Mesendoderm (in vitro differentiated cells): ENCODE data around the gene BCL2.

Source experiments
- DNase-seq: peaks from one replicate; pipeline ENCODE4 v3.0.0; 2013
- H2AK5ac ChIP-seq: 2 replicates; pipeline ENCODE4 v1.6.1; 2013; ENCODE audit warnings: low read length, inconsistent platforms
- H2BK120ac ChIP-seq: 2 replicates; pipeline ENCODE4 v1.6.1; 2013; ENCODE audit warnings: low read depth, mild to moderate bottlenecking, low read length, moderate library complexity, mixed read lengths
- H2BK15ac ChIP-seq: replicated peaks from 2 replicates; pipeline ENCODE4 v1.6.1; 2013; ENCODE audit warnings: low read depth, mild to moderate bottlenecking, moderate library complexity
- H2BK5ac ChIP-seq: 2 replicates; pipeline ENCODE4 v1.6.1; 2013; ENCODE audit warnings: low read length, inconsistent platforms
- H3K18ac ChIP-seq: 2 replicates; pipeline ENCODE4 v1.6.1; 2013; ENCODE audit warnings: mild to moderate bottlenecking, low read length, mixed read lengths
- H3K23ac ChIP-seq: one replicate; pipeline ENCODE4 v1.6.1; 2013; ENCODE audit warnings: low read length
- H3K27ac ChIP-seq: 2 replicates; pipeline ENCODE4 v1.5.1; 2013; ENCODE audit warnings: low read depth, mild to moderate bottlenecking, inconsistent platforms, low read length, moderate library complexity
- H3K27me3 ChIP-seq: 2 replicates; pipeline ENCODE4 v1.6.1; 2013; ENCODE audit warnings: low read length, control low read depth, mild to moderate bottlenecking, inconsistent platforms; ENCODE audit not compliant: insufficient read depth, poor library complexity
- H3K36me3 ChIP-seq: 2 replicates; pipeline ENCODE4 v1.6.1; 2013; ENCODE audit warnings: low read length, inconsistent platforms; ENCODE audit not compliant: control insufficient read depth, insufficient read depth
- H3K4ac ChIP-seq: one replicate; pipeline ENCODE4 v1.6.1; 2013; ENCODE audit warnings: low read depth, mild to moderate bottlenecking, low read length, moderate library complexity
- H3K4me1 ChIP-seq: 2 replicates; pipeline ENCODE4 v1.6.1; 2013; ENCODE audit warnings: low read depth, low read length, inconsistent platforms; ENCODE audit not compliant: control insufficient read depth
- H3K4me2 ChIP-seq: 2 replicates; pipeline ENCODE4 v1.6.1; 2013; ENCODE audit warnings: low read length
- H3K4me3 ChIP-seq: 2 replicates; pipeline ENCODE4 v1.5.1; 2013; ENCODE audit warnings: mild to moderate bottlenecking, low read length
- H3K56ac ChIP-seq: one replicate; pipeline ENCODE4 v1.6.1; 2013; ENCODE audit warnings: low read length
- H3K79me1 ChIP-seq: 2 replicates; pipeline ENCODE4 v1.6.1; 2013; ENCODE audit warnings: low read length, inconsistent platforms
- H3K79me2 ChIP-seq: 2 replicates; pipeline ENCODE4 v1.6.1; 2013; ENCODE audit warnings: mild to moderate bottlenecking, low read length; ENCODE audit not compliant: control insufficient read depth, insufficient read depth
- H3K9ac ChIP-seq: 2 replicates; pipeline ENCODE4 v1.6.1; 2013; ENCODE audit warnings: low read length, inconsistent platforms
- H4K5ac ChIP-seq: one replicate; pipeline ENCODE4 v1.6.1; 2013; ENCODE audit warnings: low read length
- H4K8ac ChIP-seq: one replicate; pipeline ENCODE4 v1.6.1; 2013; ENCODE audit warnings: low read depth, mild to moderate bottlenecking, control low read depth, low read length, moderate library complexity
- WGBS: extraction: QIAGEN DNeasy Blood & Tissue Kit; methylation state at CpG from one replicate; pipeline ENCODE4 v1.1.7; 2013; ENCODE audit warnings: low lambda C conversion rate, missing lambda C conversion rate; ENCODE audit not compliant: insufficient coverage; ENCODE audit errors: extremely low coverage; 5-methylcytosine and 5-hydroxymethylcytosine counted together

The BCL2 gene

DNA sequence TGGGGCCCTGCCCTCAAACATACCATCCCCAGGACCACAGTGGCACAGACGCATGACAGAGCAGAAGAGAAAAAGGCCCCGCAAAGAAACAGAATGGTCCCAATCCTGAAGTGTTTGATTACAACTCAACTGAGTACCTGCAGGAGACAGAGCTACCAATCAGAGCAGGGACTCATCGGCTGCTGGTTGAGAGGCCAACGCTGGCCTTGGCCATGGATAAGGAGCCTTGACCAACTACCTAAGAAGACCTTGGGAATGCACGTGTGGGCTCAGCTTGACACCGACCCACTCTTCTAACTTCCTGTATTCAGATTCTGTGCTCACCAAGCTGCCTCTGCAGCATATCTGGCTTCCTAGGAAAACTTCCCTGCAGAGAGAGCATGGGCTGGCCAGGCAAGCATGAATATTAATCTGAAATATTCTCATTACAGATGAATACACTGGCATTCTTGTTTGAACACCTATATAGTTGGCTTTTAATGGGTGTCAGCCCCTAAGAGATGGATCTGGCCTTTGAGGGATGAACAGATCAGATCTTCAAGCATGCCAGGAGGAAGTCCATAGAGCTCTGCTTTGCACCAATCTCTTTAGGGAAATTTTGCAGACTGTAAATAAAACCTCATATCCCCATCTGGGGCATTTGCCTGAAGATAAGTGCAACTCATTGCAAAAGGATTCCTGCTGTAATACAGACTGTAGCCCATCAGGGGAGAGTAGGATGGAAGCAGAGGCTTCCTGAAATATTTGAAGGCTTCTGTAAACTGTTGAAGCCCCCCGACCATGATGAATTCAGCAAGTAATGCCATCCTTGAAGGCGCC lies 135.4 kb downstream of the BCL2 start:
- H2BK120ac ChIP-seq = no peak overlapping the region
- no CpG with 5 or more reads among the region's 8 CpGs for WGBS
- no peak overlapping the region for H3K18ac ChIP-seq
- no peak overlapping the region for H3K4ac ChIP-seq
- H2AK5ac ChIP-seq = no peak overlapping the region
- no peaks in the 10 kb centered on the region for H3K79me1 ChIP-seq
- no peak overlapping the region for H3K4me2 ChIP-seq
- H3K9ac ChIP-seq = no peak overlapping the region
- H3K56ac ChIP-seq = no peak overlapping the region
- H4K8ac ChIP-seq = no peak overlapping the region
- H3K4me3 ChIP-seq = no peak overlapping the region
- H3K36me3 ChIP-seq = no peaks in the 10 kb centered on the region
- no peak for DNase-seq
- H2BK15ac ChIP-seq = no peak overlapping the region
- H3K27me3 ChIP-seq = no peaks in the 10 kb centered on the region
- no peaks in the 10 kb centered on the region for H3K79me2 ChIP-seq
- no peak overlapping the region for H3K23ac ChIP-seq
- H2BK5ac ChIP-seq = no peak overlapping the region
- H4K5ac ChIP-seq = no peak overlapping the region
- no peaks in the 10 kb centered on the region for H3K4me1 ChIP-seq
- no peak overlapping the region for H3K27ac ChIP-seq

DNA sequence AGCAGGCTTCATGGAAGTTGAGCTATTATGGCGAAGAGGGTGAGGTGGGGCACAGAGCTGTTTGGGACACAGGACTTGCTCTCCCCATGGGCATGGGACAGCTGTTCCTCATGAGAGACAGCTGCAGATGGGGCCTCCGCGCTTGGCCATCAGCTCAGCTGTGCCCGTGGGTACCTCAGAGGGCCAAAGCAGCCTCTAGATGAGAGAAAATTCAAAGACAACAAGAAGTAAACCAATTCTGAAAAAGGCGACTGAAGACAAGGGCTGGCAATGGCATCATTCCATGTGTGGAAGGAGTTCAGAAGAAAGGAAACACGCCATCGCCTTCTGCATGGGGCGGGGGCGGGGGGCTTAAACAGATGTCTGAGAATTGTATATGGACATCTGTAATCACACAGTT lies 136.2 kb downstream of the BCL2 start:
- no peak overlapping the region for H2BK120ac ChIP-seq
- WGBS = no CpG with 5 or more reads among the region's 9 CpGs
- H3K27me3 ChIP-seq = no peaks in the 10 kb centered on the region
- H3K4me1 ChIP-seq = no peaks in the 10 kb centered on the region
- no peak overlapping the region for H3K56ac ChIP-seq
- no peaks in the 10 kb centered on the region for H3K79me2 ChIP-seq
- H3K9ac ChIP-seq = no peak overlapping the region
- H3K27ac ChIP-seq = no peak overlapping the region
- no peak for DNase-seq
- H3K36me3 ChIP-seq = no peaks in the 10 kb centered on the region
- H4K5ac ChIP-seq = no peak overlapping the region
- H3K18ac ChIP-seq = no peak overlapping the region
- H4K8ac ChIP-seq = no peak overlapping the region
- no peak overlapping the region for H3K4me3 ChIP-seq
- no peak overlapping the region for H2AK5ac ChIP-seq
- no peak overlapping the region for H2BK15ac ChIP-seq
- H3K4me2 ChIP-seq = no peak overlapping the region
- H3K23ac ChIP-seq = no peak overlapping the region
- H3K4ac ChIP-seq = no peak overlapping the region
- H3K79me1 ChIP-seq = no peaks in the 10 kb centered on the region
- no peak overlapping the region for H2BK5ac ChIP-seq

DNA sequence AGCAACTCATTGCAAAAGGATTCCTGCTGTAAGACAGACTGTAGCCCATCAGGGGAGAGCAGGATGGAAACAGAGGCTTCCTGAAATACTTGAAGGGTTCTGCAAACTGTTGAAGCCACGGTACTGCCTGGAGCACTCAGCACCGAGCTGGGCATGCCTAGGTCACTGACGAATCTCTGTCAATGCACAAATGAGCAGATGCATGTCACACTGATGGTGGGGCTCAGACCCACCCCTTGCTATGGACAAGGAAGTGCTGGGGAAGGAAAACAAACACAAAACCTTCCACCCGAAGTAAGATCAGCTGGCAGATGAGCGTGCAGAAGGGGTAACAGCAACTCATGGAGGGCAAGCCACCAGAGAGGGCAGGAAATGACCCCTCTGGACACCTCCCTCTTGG lies 136.7 kb downstream of the BCL2 start:
- Histone ChIP-seq H3K27me3 (no peaks in the 10 kb centered on the region), H2BK120ac (no peak overlapping the region), H3K23ac (no peak overlapping the region), H3K36me3 (no peaks in the 10 kb centered on the region), H3K56ac (no peak overlapping the region), H3K27ac (no peak overlapping the region), H3K4me2 (no peak overlapping the region), H2BK15ac (no peak overlapping the region), H2AK5ac (no peak overlapping the region), H3K79me1 (no peaks in the 10 kb centered on the region), H4K8ac (no peak overlapping the region), H3K79me2 (no peaks in the 10 kb centered on the region), H2BK5ac (no peak overlapping the region), H3K4me3 (no peak overlapping the region), H4K5ac (no peak overlapping the region), H3K4me1 (no peaks in the 10 kb centered on the region), H3K9ac (no peak overlapping the region), H3K4ac (no peak overlapping the region), H3K18ac (no peak overlapping the region)
- no CpG with 5 or more reads among the region's 5 CpGs for whole genome bisulfite sequencing
- no peak for DNase-seq

DNA sequence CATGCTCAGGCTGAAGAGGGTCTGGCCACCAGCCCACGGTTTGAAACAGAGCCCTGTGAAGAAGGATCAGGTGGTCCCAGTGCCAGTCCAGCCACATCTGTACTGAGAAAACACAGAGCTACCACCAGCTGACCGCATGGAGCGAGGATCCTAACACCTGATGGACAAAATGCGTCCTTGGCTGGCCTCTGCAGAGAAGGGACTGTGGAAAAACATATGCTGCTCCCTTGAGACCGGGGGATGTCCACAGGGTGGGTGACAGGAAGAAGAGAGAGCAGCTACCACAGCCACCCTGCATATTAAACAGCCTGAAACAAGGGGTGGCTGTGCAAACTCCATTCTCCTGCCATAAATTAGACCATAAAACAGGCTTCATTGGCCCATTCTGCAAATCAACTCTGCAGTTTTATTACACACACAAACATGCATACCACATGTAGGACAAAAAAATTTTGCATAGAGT lies 137.2 kb downstream of the BCL2 start:
- H3K18ac ChIP-seq = no peak overlapping the region
- H2BK120ac ChIP-seq = no peak overlapping the region
- H3K4ac ChIP-seq = no peak overlapping the region
- no peak overlapping the region for H3K27ac ChIP-seq
- no peak overlapping the region for H3K56ac ChIP-seq
- H3K27me3 ChIP-seq = no peaks in the 10 kb centered on the region
- no peak overlapping the region for H4K5ac ChIP-seq
- H2BK5ac ChIP-seq = no peak overlapping the region
- no peak overlapping the region for H2BK15ac ChIP-seq
- no peak overlapping the region for H3K9ac ChIP-seq
- no CpG with 5 or more reads among the region's 5 CpGs for WGBS
- H3K23ac ChIP-seq = no peak overlapping the region
- no peak overlapping the region for H4K8ac ChIP-seq
- H3K4me2 ChIP-seq = no peak overlapping the region
- no peaks in the 10 kb centered on the region for H3K79me2 ChIP-seq
- no peaks in the 10 kb centered on the region for H3K36me3 ChIP-seq
- no peak overlapping the region for H3K4me3 ChIP-seq
- no peak overlapping the region for H2AK5ac ChIP-seq
- no peak for DNase-seq
- H3K4me1 ChIP-seq = no peaks in the 10 kb centered on the region
- no peaks in the 10 kb centered on the region for H3K79me1 ChIP-seq

DNA sequence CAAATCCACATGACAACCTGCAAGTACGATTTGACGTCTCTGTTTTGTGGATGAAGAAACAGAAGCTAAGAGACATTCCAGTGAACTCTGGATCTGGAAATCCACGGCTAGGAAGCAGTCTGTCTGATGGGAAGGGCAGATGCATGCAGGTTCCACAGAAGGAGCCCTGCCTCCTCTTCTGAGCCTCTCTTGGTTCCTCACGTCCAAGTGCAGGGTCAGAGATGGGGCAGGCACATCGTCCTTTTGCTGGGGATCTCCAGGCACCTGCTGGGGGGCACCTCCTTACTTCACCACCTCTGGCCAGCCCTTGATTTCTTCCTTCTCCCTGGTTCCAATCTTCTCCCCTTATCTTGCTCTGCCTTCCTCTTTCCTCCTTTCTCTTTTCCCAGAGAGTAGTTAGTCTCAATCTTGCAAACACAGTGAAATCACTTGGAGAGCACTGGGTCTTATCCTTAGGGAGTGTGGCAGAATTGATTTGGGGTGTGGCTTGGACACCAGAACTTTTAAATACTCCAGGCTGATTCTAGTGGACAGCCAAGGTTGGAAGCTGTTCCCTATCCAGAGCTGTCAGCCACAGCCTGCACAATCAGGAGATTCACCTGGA lies 137.8 kb downstream of the BCL2 start:
- no CpG with 5 or more reads among the region's 5 CpGs for WGBS
- H3K4me1 ChIP-seq = no peaks in the 10 kb centered on the region
- no peak overlapping the region for H3K4me2 ChIP-seq

More for the DNA sequence above, 137.8 kb downstream of the BCL2 start:
- Histone ChIP-seq H3K56ac (no peak overlapping the region), H2AK5ac (no peak overlapping the region), H3K23ac (no peak overlapping the region), H3K18ac (no peak overlapping the region), H3K36me3 (no peaks in the 10 kb centered on the region), H4K5ac (no peak overlapping the region), H4K8ac (no peak overlapping the region), H3K27ac (no peak overlapping the region), H3K4me3 (no peak overlapping the region), H3K79me1 (no peaks in the 10 kb centered on the region), H3K9ac (no peak overlapping the region), H3K27me3 (no peaks in the 10 kb centered on the region), H3K4ac (no peak overlapping the region), H2BK5ac (no peak overlapping the region), H2BK15ac (no peak overlapping the region), H3K79me2 (no peaks in the 10 kb centered on the region), H2BK120ac (no peak overlapping the region)
- DNase-seq = no peak
